IPS-18c (cell line): Measurements from ENCODE around the gene DPCD.
"Not testable (repeated sequence)": the region's sequence is repeated elsewhere in the genome, so short reads cannot be mapped to it uniquely, and the experiment has no call there.

Experiments
- H3K4me3 ChIP-seq: 2 replicates; pipeline ENCODE4 v1.7.0; 2013; ENCODE audit warnings: low read depth, mild to moderate bottlenecking, low read length, moderate library complexity; ENCODE audit not compliant: insufficient read depth
- H3K9me3 ChIP-seq: one replicate; pipeline ENCODE4 v1.6.1; 2013; ENCODE audit warnings: mild to moderate bottlenecking, low read length, moderate library complexity; ENCODE audit not compliant: control insufficient read depth, insufficient read depth

The DPCD gene

GRCh38 chr10:101630633-101630920 is 42.5 kb downstream of the DPCD start:
- Histone ChIP-seq H3K4me3 (no peak overlapping the region), H3K9me3 (peaks cover 2% of the 10 kb centered on the region)

DNA sequence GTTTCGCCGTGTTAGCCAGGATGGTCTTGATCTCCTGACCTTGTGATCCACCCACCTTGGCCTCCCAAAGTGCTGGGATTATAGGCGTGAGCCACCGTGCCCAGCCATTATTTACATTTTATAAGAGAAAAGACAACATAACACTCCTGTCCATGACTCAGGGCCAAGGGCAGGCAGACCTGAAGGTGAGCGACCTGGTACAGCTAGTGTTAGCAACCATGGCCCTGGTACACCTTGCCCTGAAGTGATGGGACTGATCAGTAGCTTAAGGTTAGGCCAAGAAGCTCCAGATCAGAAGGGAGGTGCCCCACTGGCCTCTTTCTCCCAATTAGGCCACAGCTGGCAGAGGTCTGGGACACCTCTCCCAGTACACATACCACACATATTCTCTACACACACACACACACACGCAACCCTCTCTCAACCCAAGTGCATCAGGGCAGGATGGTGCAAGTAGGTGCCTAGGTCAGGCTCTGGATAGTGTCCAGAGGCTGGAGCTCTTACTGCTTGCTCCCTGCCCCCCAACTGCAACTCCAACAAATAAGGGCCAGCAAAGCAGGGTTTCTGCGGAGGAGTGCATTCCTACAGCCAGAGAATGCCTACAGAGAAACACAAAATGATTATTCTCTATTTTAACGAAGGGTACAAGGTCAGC is 43.8 kb downstream of the DPCD start:
- Histone ChIP-seq H3K9me3 (peaks cover 4% of the 10 kb centered on the region), H3K4me3 (no peak overlapping the region)

DNA sequence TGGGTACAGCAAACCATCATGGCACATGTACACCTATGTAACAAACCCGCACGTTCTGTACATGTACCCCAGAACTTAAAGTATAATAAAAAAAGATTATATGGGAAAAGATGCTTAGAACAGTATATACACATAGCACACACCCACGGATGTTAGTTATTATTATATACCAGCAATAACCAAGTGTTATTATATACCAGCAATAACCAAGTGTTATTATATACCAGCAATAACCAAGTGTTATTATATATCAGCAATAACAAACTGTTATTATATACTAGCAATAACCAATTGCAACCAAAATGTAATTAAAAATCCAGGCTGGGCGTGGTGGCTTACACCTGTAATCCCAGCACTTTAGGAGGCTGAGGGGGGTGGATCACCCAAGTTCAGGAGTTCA is 45.4 kb downstream of the DPCD start:
- H3K9me3 ChIP-seq, H3K4me3 ChIP-seq: not testable (repeated sequence)

GRCh38 chr10:101639141-101639900 is 51.2 kb downstream of the DPCD start:
- Histone ChIP-seq H3K9me3 (peaks cover 4% of the 10 kb centered on the region), H3K4me3 (no peak overlapping the region)

GRCh38 chr10:101643546-101643945 is 55.4 kb downstream of the DPCD start:
- Histone ChIP-seq H3K4me3 (no peak overlapping the region), H3K9me3 (no peaks in the 10 kb centered on the region)

- H3K9me3 ChIP-seq, result no peaks in the 10 kb centered on the region
- H3K4me3 ChIP-seq, result no peak overlapping the region
These were observed 55.9 kb downstream of the DPCD start for GRCh38 chr10:101644002-101644401.

DNA sequence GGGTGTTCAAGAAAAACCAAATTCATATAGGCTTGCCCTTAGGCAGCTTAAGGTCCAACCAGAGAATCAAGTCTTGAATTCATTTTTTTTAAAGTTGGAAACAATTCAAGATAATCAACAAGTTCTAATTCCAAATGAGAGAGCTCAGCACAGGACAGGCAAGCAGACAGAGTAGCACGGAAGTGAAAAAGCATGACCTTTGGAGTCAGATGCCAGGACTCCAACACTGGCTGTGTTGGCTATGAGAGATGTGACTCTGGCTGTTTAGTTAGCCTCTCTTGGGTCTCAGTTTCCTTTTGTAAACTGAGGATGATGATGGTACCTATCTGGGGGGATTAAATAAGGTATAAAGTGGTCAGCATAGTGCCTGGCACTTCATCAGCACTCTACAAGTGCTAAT is 57.5 kb downstream of the DPCD start:
- Histone ChIP-seq H3K4me3 (no peak overlapping the region), H3K9me3 (no peaks in the 10 kb centered on the region)

DNA sequence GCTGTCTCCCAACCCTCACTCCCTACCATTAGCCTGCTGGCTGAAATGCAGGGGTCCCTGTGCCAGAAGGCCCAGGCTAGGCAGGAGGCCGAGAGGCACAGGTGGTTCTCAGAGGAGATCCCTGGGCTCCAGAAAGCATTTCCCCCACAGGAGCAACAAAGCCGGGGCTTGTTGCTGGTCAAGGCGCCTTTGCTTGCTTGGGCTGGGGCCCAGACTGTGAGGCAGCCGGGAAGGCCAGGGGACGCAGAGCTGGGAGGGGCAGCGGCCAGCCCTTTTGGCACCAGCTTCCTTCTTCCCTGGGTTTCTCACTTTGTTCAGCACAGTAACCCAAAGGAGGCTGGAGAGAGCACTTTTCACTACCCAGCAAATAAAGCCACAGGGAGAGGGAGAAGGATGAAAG is 58.2 kb downstream of the DPCD start:
- Histone ChIP-seq H3K9me3 (no peaks in the 10 kb centered on the region), H3K4me3 (no peak overlapping the region)

- Histone ChIP-seq H3K4me3 (no peak overlapping the region), H3K9me3 (no peaks in the 10 kb centered on the region)
These were observed 59.1 kb downstream of the DPCD start for GRCh38 chr10:101647255-101647654.

GRCh38 chr10:101649525-101650085 is 61.5 kb downstream of the DPCD start:
- no peaks in the 10 kb centered on the region for H3K9me3 ChIP-seq
- no peak overlapping the region for H3K4me3 ChIP-seq

GRCh38 chr10:101650863-101651262 is 62.7 kb downstream of the DPCD start:
- H3K4me3 ChIP-seq, result no peak overlapping the region
- H3K9me3 ChIP-seq, result no peaks in the 10 kb centered on the region

- H3K9me3 ChIP-seq, result no peaks in the 10 kb centered on the region
- H3K4me3 ChIP-seq, result no peak overlapping the region
These were observed 63.2 kb downstream of the DPCD start for GRCh38 chr10:101651336-101651735.

DNA sequence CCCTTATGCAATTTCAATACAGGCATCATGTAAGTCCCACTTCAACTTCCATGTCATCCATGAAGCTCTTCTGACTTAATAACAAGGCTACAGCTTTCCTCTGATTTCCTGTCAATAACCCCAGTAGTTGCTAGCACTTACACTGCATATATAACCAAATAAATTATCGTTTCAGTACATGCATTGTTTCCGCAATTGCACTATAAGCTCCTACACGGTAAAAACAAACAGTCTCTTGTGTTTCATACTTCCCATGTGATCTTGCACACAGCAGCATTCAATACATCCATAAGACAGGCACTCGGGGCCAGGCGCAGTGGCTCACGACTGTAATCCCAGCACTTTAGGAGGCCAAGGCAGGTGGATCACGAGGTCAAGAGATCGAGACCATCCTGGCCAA is 65.4 kb downstream of the DPCD start:
- H3K4me3 ChIP-seq, result no peak overlapping the region

DNA sequence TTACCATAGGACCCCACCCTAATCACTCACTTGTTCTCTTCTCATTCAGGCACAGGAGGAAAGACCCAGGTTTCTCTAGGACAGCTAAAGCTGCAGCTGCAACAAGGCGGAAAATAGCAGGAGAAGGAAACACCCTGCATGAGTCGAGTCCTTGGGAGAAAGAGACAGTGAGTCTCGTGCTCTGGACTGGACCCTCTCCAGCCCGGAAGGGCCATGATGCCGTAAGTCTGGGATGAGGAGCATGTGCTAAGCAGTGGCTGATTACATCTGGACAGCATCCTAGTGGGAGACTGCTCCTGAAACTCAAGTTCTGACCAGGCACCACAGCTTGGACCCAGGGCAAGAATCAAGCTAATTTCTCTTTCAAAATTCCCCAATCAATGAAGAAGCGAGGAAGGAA is 67.4 kb downstream of the DPCD start:
- Histone ChIP-seq H3K4me3 (no peak overlapping the region), H3K9me3 (no peaks in the 10 kb centered on the region)

More for the DNA sequence above, 65.4 kb downstream of the DPCD start:
- no peaks in the 10 kb centered on the region for H3K9me3 ChIP-seq

DNA sequence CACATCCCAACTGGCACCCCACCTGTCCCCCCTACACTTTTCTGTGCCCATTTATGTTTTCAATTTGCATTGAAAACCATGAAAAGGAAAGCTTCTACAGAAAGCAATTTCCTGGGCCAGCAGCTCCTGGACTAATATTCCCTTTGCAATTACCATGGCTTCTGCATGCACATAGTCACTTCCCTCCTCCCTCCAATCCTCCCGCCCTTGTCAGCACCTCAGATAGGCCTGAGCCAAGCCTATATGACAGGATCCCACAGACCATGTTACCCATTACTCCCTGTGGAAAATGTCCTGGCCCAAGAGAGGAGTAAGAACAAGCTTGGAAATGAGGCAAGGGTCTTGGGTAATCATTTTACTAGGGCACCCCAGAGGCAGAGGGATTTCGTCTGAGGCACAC is 68.8 kb downstream of the DPCD start:
- Histone ChIP-seq H3K9me3 (no peaks in the 10 kb centered on the region), H3K4me3 (no peak overlapping the region)

- Histone ChIP-seq H3K4me3 (no peak overlapping the region), H3K9me3 (no peaks in the 10 kb centered on the region)
These were observed 70.9 kb downstream of the DPCD start for GRCh38 chr10:101658975-101659374.
